H1 (cell line): Measurements from ENCODE around the gene BCL2L14. TPM values are rescaled to one million over a fixed set of nuclear protein-coding genes. Genes with fewer than 3 reads are reported as not detected.

Experiments used
- CTCF ChIA-PET: fragments of 300-600 bp; sonication (Branson Sonifier 250); formaldehyde crosslinking; loops from one replicate; lab custom pipeline; 2021; ENCODE audit not compliant: partially characterized antibody; lab: Charles Lee
- POLR2A ChIA-PET: fragments of 300-600 bp; sonication (Branson Sonifier 250); formaldehyde crosslinking; loops from one replicate; lab custom pipeline; 2021; ENCODE audit warnings: inconsistent platforms; ENCODE audit not compliant: partially characterized antibody; lab: Charles Lee
- DNase-seq, 2 experiments: peaks; one replicate each; pipeline versions ENCODE4 v3.0.0 to v3.0.0-alpha.2; 2010 to 2022; ENCODE audit warnings: low spot score in 2 of 2, low read depth in 1 of 2, mixed read lengths in 1 of 2
- FAIRE-seq: peaks from 2 replicates; lab custom pipeline; 2011; peaks lifted over from hg19 to GRCh38; lab: Jason Lieb, UNC
- H2AFZ ChIP-seq: 2 replicates; pipeline ENCODE4 v1.8.1; 2012; ENCODE audit warnings: low read length, inconsistent platforms
- H2AK5ac ChIP-seq: 2 replicates; pipeline ENCODE4 v1.6.1; 2013; ENCODE audit warnings: low read depth, low read length
- H2BK120ac ChIP-seq: replicated peaks from 2 replicates; pipeline ENCODE3; 2013; ENCODE audit warnings: low read depth, low read length, inconsistent platforms
- H2BK12ac ChIP-seq: 2 replicates; pipeline ENCODE4 v1.6.1; 2013; ENCODE audit warnings: low read depth, low read length
- H2BK15ac ChIP-seq: 2 replicates; pipeline ENCODE4 v1.6.1; 2013; ENCODE audit warnings: low read length
- H2BK20ac ChIP-seq: 2 replicates; pipeline ENCODE4 v1.6.1; 2013; ENCODE audit warnings: low read length
- H2BK5ac ChIP-seq: 2 replicates; pipeline ENCODE4 v1.6.1; 2013; ENCODE audit warnings: low read depth, low read length
- H3K14ac ChIP-seq: 2 replicates; pipeline ENCODE4 v1.6.1; 2013; ENCODE audit warnings: inconsistent platforms; ENCODE audit not compliant: insufficient read length
- H3K18ac ChIP-seq: 2 replicates; pipeline ENCODE4 v1.6.1; 2013; ENCODE audit warnings: low read length; ENCODE audit errors: extremely low read depth
- H3K23ac ChIP-seq: 2 replicates; pipeline ENCODE4 v1.6.1; 2013; ENCODE audit warnings: inconsistent platforms; ENCODE audit not compliant: insufficient read length
- H3K23me2 ChIP-seq: 2 replicates; pipeline ENCODE4 v1.6.1; 2013; ENCODE audit warnings: low read depth, low read length
- H3K27ac ChIP-seq: 2 replicates; pipeline ENCODE4 v1.6.1; 2011; ENCODE audit warnings: low read depth, low read length, inconsistent platforms
- H3K27me3 ChIP-seq, 4 experiments: replicated peaks in 1 of 4; 1 replicate in 1 of 4; 2 replicates in 3 of 4; pipeline versions ENCODE4 v1.6.1 to v1.8.1; 2011 to 2013; ENCODE audit warnings: low read length in 3 of 4, mild to moderate bottlenecking in 3 of 4, inconsistent platforms in 2 of 4, mixed read lengths in 2 of 4, moderate library complexity in 1 of 4; ENCODE audit not compliant: control insufficient read depth in 3 of 4, insufficient read depth in 3 of 4; ENCODE audit errors: extremely low read depth in 1 of 4
- H3K36me3 ChIP-seq, 4 experiments: 2 replicates each; pipeline versions ENCODE4 v1.6.1 to v1.8.1; 2011 to 2013; ENCODE audit warnings: mild to moderate bottlenecking in 4 of 4, low read length in 3 of 4, moderate library complexity in 2 of 4, control low read depth in 1 of 4, inconsistent platforms in 1 of 4; ENCODE audit not compliant: insufficient read depth in 4 of 4, control insufficient read depth in 2 of 4
- H3K4ac ChIP-seq: replicated peaks from 2 replicates; pipeline ENCODE3; 2013; ENCODE audit warnings: low read length, low read depth, mixed read lengths, inconsistent platforms; ENCODE audit not compliant: insufficient read length
- H3K4me1 ChIP-seq, 4 experiments: replicated peaks in 1 of 4; 1 replicate in 1 of 4; 2 replicates in 3 of 4; pipeline versions ENCODE4 v1.6.1 to v1.8.1; 2011 to 2013; ENCODE audit warnings: low read length in 3 of 4, inconsistent platforms in 2 of 4, mixed read lengths in 1 of 4; ENCODE audit not compliant: insufficient read depth in 4 of 4, control insufficient read depth in 3 of 4
- H3K4me2 ChIP-seq, 2 experiments: 2 replicates each; pipeline versions ENCODE4 v1.6.1 to v1.8.1; 2011 to 2013; ENCODE audit warnings: low read depth in 2 of 2, low read length in 2 of 2, control low read depth in 1 of 2, inconsistent platforms in 1 of 2, mild to moderate bottlenecking in 1 of 2; ENCODE audit not compliant: insufficient read depth in 1 of 2
- H3K4me3 ChIP-seq, 4 experiments: fragments of 200-600, 300-600 bp in 1 of 4; sonication (generic), shearing (Covaris generic), sonication (Bioruptor Twin) in 1 of 4; 2 replicates each; pipeline versions ENCODE4 v1.5.1 to v1.8.1; 2011 to 2016; ENCODE audit warnings: low read length in 4 of 4, low read depth in 3 of 4, control low read depth in 2 of 4, inconsistent platforms in 2 of 4, mild to moderate bottlenecking in 2 of 4, mixed read lengths in 1 of 4, moderate library complexity in 1 of 4; ENCODE audit not compliant: insufficient read depth in 2 of 4; ENCODE audit errors: extremely low read depth in 1 of 4
- H3K56ac ChIP-seq: replicated peaks from 2 replicates; pipeline ENCODE3; 2013; ENCODE audit warnings: low read depth, mild to moderate bottlenecking, mixed read lengths, low read length, inconsistent platforms; ENCODE audit not compliant: insufficient read length
- H3K79me1 ChIP-seq: 2 replicates; pipeline ENCODE4 v1.6.1; 2013; ENCODE audit warnings: low read depth, low read length, control low read depth
- H3K79me2 ChIP-seq, 2 experiments: 2 replicates each; pipeline versions ENCODE4 v1.6.1 to v1.8.1; 2012 to 2013; ENCODE audit warnings: low read length in 2 of 2, mild to moderate bottlenecking in 2 of 2, inconsistent platforms in 1 of 2; ENCODE audit not compliant: insufficient read depth in 2 of 2, control insufficient read depth in 1 of 2
- H3K9ac ChIP-seq, 4 experiments: replicated peaks in 1 of 4; 1 replicate in 1 of 4; 2 replicates in 3 of 4; pipeline versions ENCODE4 v1.6.1 to v1.8.1; 2011 to 2013; ENCODE audit warnings: low read depth in 3 of 4, low read length in 3 of 4, control low read depth in 2 of 4, mild to moderate bottlenecking in 2 of 4, moderate library complexity in 2 of 4, inconsistent platforms in 1 of 4; ENCODE audit errors: extremely low read depth in 1 of 4
- H3K9me3 ChIP-seq, 2 experiments: 2 replicates each; pipeline versions ENCODE4 v1.6.1 to v1.8.1; 2012 to 2013; ENCODE audit warnings: mild to moderate bottlenecking in 2 of 2, moderate library complexity in 2 of 2, control low read depth in 1 of 2, inconsistent platforms in 1 of 2, low read depth in 1 of 2, low read length in 1 of 2, mixed read lengths in 1 of 2; ENCODE audit not compliant: insufficient read depth in 2 of 2
- H4K20me1 ChIP-seq, 2 experiments: replicated peaks in 1 of 2; 2 replicates each; pipeline versions ENCODE3 to v1.8.1; 2011 to 2013; ENCODE audit warnings: inconsistent platforms in 2 of 2, low read length in 2 of 2, mild to moderate bottlenecking in 1 of 2; ENCODE audit not compliant: insufficient read depth in 2 of 2, control insufficient read depth in 1 of 2
- H4K5ac ChIP-seq: 2 replicates; pipeline ENCODE4 v1.6.1; 2013; ENCODE audit warnings: low read length, low read depth, mixed read lengths, inconsistent platforms; ENCODE audit not compliant: insufficient read length
- H4K8ac ChIP-seq: 2 replicates; pipeline ENCODE4 v1.8.0; 2013; ENCODE audit warnings: mild to moderate bottlenecking, moderate library complexity, low read length, inconsistent platforms; ENCODE audit not compliant: insufficient read depth; ENCODE audit errors: extremely low read depth
- H4K91ac ChIP-seq: replicated peaks from 2 replicates; pipeline ENCODE3; 2013; ENCODE audit warnings: low read length, mixed read lengths, inconsistent platforms; ENCODE audit not compliant: insufficient read length
- CREB1 ChIP-seq: IDR thresholded peaks from 2 replicates; pipeline ENCODE4 v1.6.1; 2012; ENCODE audit warnings: inconsistent platforms
- WGBS, 2 experiments: shearing (Covaris generic) in 1 of 2; methylation state at CpG; one replicate each; pipeline versions ENCODE4 v1.1.6 to v1.1.7; 2013 to 2015; ENCODE audit warnings: low lambda C conversion rate in 2 of 2, mixed read lengths in 2 of 2, inconsistent platforms in 1 of 2, low coverage in 1 of 2, missing lambda C conversion rate in 1 of 2; ENCODE audit not compliant: insufficient replicate concordance in 2 of 2, insufficient coverage in 1 of 2, insufficient read length in 1 of 2; ENCODE audit errors: extremely low coverage in 1 of 2, missing lambda C conversion rate in 1 of 2; 5-methylcytosine and 5-hydroxymethylcytosine counted together
- polyA plus RNA-seq, 7 experiments: library from polyadenylated mRNA; depleted of rRNA in 3 of 7; stranded (reverse) in 5 of 7; unstranded in 2 of 7; fragments of >200 nt in 5 of 7; fragments of 200-250 nt in 2 of 7; gene quantifications; 1 replicate in 5 of 7; 2 replicates in 1 of 7; 4 replicates in 1 of 7; pipeline versions ENCODE4 v1.2.1 to v1.2.3, GENCODE V29; 2011 to 2013; ENCODE audit warnings: missing spikeins in 2 of 7, mixed read lengths in 2 of 7
- total RNA-seq: library from RNA; stranded (reverse); fragmentation: NEBNext Ultra II Directional; extraction: Animal tissue kit (Norgen Biotek cat#: 25700); gene quantifications from 2 replicates; pipeline ENCODE4 v1.2.1, GENCODE V29; 2021

BCL2L14 gene
- total and polyA plus RNA-seq, 2 of the 8 experiments (the other 6 are each of a cell fraction or from before 2014, with no cell fraction given) = 0.80 to 2.4 TPM

DNA sequence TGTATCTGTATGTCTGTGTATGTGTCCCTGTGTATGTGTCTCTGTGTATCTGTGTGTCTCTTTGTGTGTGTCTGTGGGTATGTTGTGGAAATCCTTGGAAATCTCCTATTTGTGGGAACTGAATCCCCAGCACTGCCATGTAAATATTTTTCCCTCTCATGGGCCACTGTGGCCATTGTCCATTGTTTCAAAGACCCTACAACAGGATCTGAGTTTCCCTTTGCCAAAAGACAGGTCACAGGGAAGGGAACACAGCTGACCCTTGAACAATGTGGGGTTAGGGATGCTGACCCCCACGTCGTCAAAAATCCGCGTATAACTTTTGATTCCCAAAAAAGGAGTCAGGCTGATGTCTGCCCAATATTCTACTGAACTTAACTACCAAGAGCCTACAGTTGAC is 22.5 kb upstream of the BCL2L14 start:
- Histone ChIP-seq H3K14ac (no peak overlapping the region), H4K20me1 (no peaks in the 10 kb centered on the region), H3K4me1 (no peaks in the 10 kb centered on the region), H2BK5ac (peak overlapping the region; percentile 95; the same call in 1 of the 2 replicates), H3K23me2 (peaks cover 7% of the 10 kb centered on the region), H3K18ac (no peak overlapping the region), H2BK15ac (peak overlapping the region; percentile 84; the same call in 1 of the 2 replicates), H2BK12ac (peak overlapping the region; percentile 96), H4K8ac (no peak overlapping the region; the same call in 1 of the 2 replicates), H3K23ac (no peak overlapping the region), H3K56ac (peak overlapping the region; percentile 95), H3K27me3 (no peaks in the 10 kb centered on the region), H3K4me2 (no peak overlapping the region), H3K36me3 (no peaks in the 10 kb centered on the region), H2BK20ac (peak overlapping the region; percentile 99; the same call in 1 of the 2 replicates), H3K9me3 (no peaks in the 10 kb centered on the region), H4K5ac (no peak overlapping the region), H3K9ac (no peak overlapping the region; a peak in 1 of 7 replicates), H2AFZ (no peak overlapping the region), H3K27ac (no peak overlapping the region), H4K91ac (peak overlapping the region; percentile 83), H3K4ac (no peak overlapping the region), H3K4me3 (no peak overlapping the region), H3K79me2 (no peaks in the 10 kb centered on the region; a peak in 1 of 4 replicates), H2AK5ac (peak overlapping the region; percentile 98; the same call in 1 of the 2 replicates), H3K79me1 (no peaks in the 10 kb centered on the region), H2BK120ac (no peak overlapping the region)
- CTCF ChIA-PET = no interaction called here
- WGBS, 2 experiments = 93% methylated on average over 4 of the region's 4 CpGs; no CpG with 5 or more reads in 1 of the 2 experiments
- POLR2A ChIA-PET = no interaction called here
- no peak for FAIRE-seq
- TF ChIP-seq CREB1 = no peak
- DNase-seq = peak in 1 of 2 experiments; percentile 23
